AG04449 (cell line): ENCODE results near the gene FAM240A.
A peak's percentile ranks its signal among the peaks of the same experiment; 100 is the strongest.

Experiments used
- CTCF ChIA-PET: fragments of 350-600 bp; formaldehyde crosslinking; extraction: SDS; loops from one replicate; lab custom pipeline; 2021; ENCODE audit warnings: antibody characterized with exemption; lab: Yijun Ruan, JAX
- POLR2A ChIA-PET: fragments of 400-600, 350-600 bp; formaldehyde crosslinking; extraction: SDS; loops from one replicate; lab custom pipeline; 2020; ENCODE audit warnings: antibody characterized with exemption, inconsistent platforms; lab: Yijun Ruan, JAX
- DNase-seq: peaks from one replicate; pipeline ENCODE4 v3.0.0-alpha.2; 2010; ENCODE audit warnings: low read depth, low spot score
- H3K4me3 ChIP-seq: 2 replicates; pipeline ENCODE4 v1.5.1; 2011; ENCODE audit warnings: low read depth, mild to moderate bottlenecking, control low read depth, low read length
- TF ChIP-seq, protein P1 (sequence below): IDR thresholded peaks from one replicate; pipeline ENCODE4 v1.5.1; 2011; ENCODE audit warnings: mild to moderate bottlenecking, moderate library complexity, low read length, control low read depth, inconsistent platforms; ENCODE audit not compliant: insufficient read depth; ENCODE audit errors: missing control alignments

FAM240A gene

DNA sequence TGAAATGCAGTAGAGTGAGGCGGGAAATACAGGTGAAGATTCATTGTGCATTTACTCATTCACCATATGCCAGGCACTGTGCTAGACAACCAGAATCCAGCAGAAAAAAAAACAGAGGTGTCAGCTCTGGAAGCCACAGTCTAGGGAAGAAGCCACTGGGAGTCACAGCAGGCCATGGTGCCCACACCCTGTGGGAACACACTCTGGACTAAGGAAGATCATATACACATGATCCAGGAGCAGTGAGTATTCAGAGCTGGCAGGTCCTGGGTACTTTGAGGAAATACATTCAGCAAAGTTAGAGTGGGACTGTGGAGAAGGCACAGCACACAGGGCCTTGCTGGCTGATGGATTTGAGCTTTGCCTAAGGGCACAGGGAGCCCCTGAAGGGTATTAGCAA lies 14.8 kb downstream of the FAM240A start:
- no peak overlapping the region for H3K4me3 ChIP-seq
- DNase-seq, result no peak
- TF ChIP-seq, protein P1, sequence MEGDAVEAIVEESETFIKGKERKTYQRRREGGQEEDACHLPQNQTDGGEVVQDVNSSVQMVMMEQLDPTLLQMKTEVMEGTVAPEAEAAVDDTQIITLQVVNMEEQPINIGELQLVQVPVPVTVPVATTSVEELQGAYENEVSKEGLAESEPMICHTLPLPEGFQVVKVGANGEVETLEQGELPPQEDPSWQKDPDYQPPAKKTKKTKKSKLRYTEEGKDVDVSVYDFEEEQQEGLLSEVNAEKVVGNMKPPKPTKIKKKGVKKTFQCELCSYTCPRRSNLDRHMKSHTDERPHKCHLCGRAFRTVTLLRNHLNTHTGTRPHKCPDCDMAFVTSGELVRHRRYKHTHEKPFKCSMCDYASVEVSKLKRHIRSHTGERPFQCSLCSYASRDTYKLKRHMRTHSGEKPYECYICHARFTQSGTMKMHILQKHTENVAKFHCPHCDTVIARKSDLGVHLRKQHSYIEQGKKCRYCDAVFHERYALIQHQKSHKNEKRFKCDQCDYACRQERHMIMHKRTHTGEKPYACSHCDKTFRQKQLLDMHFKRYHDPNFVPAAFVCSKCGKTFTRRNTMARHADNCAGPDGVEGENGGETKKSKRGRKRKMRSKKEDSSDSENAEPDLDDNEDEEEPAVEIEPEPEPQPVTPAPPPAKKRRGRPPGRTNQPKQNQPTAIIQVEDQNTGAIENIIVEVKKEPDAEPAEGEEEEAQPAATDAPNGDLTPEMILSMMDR, result no peak
- POLR2A ChIA-PET, result interaction anchor here (0.6 kb wide), 1 partner anchor 88 kb away, joined by 3 read pairs; no protein-coding TSS in a partner anchor
- CTCF ChIA-PET, result interaction anchor here (0.7 to 10.9 kb wide), 4 partner anchors 12 to 141 kb away, joined by 3 to 418 read pairs (median 6); no protein-coding TSS in a partner anchor

DNA sequence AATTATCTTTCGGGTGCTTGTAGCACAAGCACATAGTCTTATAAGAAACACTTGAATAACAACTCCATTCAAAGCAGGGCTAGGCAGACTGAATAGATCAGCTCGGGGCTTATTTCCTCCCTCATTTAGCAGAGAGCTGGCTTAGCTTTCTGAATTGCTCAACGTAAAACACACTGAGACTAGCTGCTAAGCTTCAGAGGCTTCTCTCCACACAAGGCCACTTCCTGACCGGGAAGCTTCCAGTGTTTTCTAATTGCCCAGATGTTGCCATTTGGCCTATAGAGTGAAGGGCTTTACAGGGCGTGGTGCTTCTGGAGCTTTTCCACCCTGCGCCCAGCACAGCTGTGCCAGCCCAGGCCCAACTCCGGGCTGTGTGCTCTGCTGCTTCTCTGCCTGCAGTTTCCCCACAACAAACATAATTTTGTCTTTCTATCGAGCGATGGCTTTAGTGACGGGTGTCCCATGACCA lies 16.6 kb downstream of the FAM240A start:
- no peak overlapping the region for H3K4me3 ChIP-seq
- DNase-seq, result no peak
- TF ChIP-seq, protein P1, result no peak
- CTCF ChIA-PET, result interaction anchor here (1.0 to 10.9 kb wide), 28 partner anchors 9 to 266 kb away, joined by 3 to 418 read pairs (median 5); partner anchors contain the start of genes CCR5 and FAM240A
- POLR2A ChIA-PET, result interaction anchor here (1.1 to 1.2 kb wide), 2 partner anchors 14 to 18 kb away, joined by 3 read pairs; no protein-coding TSS in a partner anchor

DNA sequence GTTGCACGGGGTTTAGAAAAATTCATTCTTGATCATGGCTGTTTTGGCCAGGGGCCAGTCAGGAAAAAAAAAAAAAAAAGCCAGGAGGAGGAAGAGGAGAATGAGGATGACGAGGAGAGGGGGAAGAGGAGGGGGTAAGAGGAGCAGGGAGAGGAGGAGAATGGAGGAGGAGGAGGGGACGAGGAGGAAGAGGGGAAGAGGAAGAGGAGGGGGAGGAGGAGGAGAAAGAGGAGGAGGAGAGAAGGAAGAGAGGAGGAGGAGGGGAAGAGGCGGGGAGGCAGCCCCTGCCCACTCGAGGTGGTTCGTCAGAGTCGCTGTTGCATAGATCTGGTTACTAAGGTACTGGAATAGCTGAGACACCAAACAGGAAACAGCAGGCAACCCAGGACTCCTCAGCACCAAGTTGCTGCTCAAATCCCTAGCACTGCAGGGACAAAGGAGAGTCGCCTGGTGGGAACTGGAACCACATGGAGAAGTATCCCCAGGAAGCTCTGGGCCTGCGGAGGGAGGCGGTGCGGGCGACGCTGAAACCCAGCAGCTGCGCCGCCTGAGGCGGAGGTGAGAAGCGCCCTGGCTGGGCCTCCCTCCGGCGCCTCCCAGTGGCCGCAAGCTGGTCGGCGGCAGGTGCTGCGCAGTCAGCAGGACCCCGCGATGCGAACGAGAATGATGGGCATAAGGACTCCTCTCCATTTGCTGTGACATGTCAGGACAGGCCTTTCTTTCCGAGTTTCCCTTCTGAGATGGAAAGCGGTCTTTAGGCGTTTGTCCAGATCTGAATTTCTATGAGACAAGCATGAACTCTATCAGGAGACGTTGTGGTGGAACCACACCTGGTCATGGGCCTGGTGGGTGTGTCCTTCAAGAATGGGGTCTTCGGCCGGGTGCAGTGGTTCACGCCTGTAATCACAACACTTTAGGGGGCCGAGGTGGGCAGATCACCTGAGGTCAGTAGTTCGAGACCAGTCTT lies 17.5 kb downstream of the FAM240A start:
- TF ChIP-seq, protein P1, result peak; percentile 100
- ChIA-PET CTCF (interaction anchor here (0.7 to 10.9 kb wide), 35 partner anchors 10 to 265 kb away, joined by 3 to 418 read pairs (median 4); partner anchors contain the start of genes CCR5 and FAM240A), POLR2A (interaction anchor here (0.9 to 1.2 kb wide), 4 partner anchors 15 to 141 kb away, joined by 3 to 5 read pairs (median 4); no protein-coding TSS in a partner anchor)
- no peak for DNase-seq
- peak overlapping the region; percentile 41 for H3K4me3 ChIP-seq

DNA sequence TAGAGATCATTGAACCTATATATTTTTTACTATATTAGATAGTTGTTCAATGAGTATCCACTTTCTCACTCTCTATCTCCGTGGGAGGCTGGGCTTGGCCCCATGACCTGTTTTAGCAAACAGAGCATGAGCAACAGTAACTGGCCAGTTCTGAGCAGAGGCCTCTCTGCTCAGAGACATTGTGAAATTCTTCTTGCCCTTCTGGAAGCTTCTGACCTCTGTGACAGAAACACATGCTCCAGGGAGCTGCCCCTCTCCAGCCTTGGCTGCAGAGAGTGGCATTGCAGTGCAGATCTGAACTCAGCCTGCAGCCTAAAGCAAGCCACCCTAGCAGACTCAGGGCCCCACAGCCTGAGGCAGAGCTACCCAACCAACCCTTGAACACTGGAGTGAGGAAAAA lies 20.5 kb downstream of the FAM240A start:
- POLR2A ChIA-PET, result no interaction called here
- CTCF ChIA-PET, result interaction anchor here (0.7 to 10.9 kb wide), 9 partner anchors 11 to 183 kb away, joined by 3 to 418 read pairs (median 3); partner anchors contain the start of gene FAM240A
- DNase-seq, result no peak

DNA sequence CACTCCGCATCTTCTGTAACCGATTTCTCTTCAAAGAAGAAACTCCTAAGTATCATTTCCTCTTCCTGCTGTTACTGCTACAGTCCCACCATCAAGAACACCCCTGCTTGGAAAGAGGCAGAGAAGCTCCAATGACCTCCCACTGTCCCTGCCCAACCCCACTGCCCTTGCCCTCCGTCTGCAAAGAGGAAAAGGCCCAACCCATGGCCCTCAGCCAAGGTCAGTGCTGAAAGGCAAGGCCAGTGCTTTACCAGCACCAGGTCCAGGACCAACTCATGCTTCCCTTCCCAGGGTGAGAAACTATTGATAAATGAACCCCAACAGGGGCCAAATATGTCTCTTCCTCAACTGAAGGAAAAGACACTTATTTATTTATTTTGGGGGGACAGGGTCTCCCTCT lies 22.5 kb downstream of the FAM240A start:
- ChIA-PET CTCF (interaction anchor here (10.9 kb wide), 1 partner anchor 148 kb away, joined by 418 read pairs; no protein-coding TSS in a partner anchor), POLR2A (no interaction called here)

More for the DNA sequence above, 20.5 kb downstream of the FAM240A start:
- TF ChIP-seq, protein P1, result no peak
- H3K4me3 ChIP-seq, result no peak overlapping the region

More for the DNA sequence above, 22.5 kb downstream of the FAM240A start:
- TF ChIP-seq, protein P1, result no peak
- DNase-seq, result no peak
- H3K4me3 ChIP-seq, result no peak overlapping the region
